Central memory CD4-positive, alpha-beta T cell (primary cell): ENCODE measurements around the gene USP32.
A peak's percentile ranks its signal among the peaks of the same experiment; 100 is the strongest.
"Not testable (repeated sequence)": the region's sequence is repeated elsewhere in the genome, so short reads cannot be mapped to it uniquely, and the experiment has no call there.

Source experiments
- DNase-seq: peaks from one replicate; pipeline ENCODE4 v3.0.0; 2022
- total RNA-seq, 3 experiments: gene quantifications; one replicate each; lab custom pipeline; 2026; lab: John Stamatoyannopoulos, UW

Gene USP32, protein sequence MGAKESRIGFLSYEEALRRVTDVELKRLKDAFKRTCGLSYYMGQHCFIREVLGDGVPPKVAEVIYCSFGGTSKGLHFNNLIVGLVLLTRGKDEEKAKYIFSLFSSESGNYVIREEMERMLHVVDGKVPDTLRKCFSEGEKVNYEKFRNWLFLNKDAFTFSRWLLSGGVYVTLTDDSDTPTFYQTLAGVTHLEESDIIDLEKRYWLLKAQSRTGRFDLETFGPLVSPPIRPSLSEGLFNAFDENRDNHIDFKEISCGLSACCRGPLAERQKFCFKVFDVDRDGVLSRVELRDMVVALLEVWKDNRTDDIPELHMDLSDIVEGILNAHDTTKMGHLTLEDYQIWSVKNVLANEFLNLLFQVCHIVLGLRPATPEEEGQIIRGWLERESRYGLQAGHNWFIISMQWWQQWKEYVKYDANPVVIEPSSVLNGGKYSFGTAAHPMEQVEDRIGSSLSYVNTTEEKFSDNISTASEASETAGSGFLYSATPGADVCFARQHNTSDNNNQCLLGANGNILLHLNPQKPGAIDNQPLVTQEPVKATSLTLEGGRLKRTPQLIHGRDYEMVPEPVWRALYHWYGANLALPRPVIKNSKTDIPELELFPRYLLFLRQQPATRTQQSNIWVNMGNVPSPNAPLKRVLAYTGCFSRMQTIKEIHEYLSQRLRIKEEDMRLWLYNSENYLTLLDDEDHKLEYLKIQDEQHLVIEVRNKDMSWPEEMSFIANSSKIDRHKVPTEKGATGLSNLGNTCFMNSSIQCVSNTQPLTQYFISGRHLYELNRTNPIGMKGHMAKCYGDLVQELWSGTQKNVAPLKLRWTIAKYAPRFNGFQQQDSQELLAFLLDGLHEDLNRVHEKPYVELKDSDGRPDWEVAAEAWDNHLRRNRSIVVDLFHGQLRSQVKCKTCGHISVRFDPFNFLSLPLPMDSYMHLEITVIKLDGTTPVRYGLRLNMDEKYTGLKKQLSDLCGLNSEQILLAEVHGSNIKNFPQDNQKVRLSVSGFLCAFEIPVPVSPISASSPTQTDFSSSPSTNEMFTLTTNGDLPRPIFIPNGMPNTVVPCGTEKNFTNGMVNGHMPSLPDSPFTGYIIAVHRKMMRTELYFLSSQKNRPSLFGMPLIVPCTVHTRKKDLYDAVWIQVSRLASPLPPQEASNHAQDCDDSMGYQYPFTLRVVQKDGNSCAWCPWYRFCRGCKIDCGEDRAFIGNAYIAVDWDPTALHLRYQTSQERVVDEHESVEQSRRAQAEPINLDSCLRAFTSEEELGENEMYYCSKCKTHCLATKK (N-terminal part only)
- total RNA-seq = 48.9 to 67.7 (median 64.1) reads per million in 3 experiments

DNA sequence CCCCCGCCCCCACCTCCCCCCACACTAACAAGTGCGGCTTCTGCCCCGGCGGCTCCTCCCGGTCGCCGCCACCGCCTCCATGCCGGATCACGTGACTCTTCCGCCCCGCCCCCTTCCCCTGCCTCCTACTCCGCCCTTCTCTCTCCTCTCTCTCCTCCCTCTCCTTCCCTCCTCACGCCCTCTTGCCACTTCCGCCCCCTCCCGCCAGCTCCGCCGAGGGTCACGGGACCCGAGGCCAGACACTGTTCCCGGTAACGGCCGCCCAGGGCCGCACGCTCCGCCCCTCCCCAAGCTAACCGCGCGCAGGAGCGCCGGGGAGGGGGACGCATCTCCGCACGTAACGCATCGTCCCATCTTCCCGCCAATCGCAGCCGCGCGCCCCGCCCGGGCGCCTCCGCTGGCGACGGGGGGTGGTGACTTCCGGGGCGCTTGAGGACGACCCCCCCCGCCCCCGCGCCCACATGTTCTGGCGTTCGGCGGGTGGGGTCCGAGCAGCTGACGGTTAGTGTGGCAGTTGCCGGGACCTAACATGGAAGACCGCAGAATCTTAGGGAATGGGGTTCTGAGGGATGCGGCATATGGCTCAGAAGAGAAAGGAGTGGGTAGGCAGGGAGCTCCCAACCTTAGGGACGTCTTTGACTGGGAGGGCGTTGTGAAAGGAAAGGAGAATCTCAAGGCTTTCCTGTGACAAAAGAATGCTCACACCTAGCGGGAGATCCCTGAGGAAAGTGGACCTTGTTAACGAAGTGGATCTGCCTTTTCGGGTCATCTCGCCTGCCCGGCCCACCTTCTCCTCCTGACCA lies at the start of gene USP32:
Gene USP32 (minus strand): TSS at position 92 of the 803 bp plus-strand sequence. CDS start 194 bp downstream, outside the sequence.
- peak; percentile 97 for DNase-seq

DNA sequence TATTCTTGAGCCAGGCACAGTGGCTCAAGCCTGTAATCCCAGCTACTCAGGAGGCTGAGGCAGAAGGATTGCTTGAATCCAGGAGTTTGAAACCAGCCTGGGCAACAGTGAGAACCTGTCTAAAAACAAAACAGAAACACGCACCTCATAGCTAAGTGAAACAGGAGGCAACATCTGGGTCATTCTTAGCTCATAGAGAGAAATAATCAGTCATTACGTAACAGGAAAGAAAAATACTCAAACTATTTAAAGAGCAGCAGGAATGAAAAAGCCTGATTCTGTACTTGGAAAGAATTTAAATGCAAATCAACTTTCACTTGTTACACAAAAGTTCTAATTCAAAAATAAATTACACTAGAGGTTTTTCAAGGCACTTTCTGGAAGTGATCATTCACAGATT lies 47.6 kb upstream of the USP32 start:
- DNase-seq = no peak

DNA sequence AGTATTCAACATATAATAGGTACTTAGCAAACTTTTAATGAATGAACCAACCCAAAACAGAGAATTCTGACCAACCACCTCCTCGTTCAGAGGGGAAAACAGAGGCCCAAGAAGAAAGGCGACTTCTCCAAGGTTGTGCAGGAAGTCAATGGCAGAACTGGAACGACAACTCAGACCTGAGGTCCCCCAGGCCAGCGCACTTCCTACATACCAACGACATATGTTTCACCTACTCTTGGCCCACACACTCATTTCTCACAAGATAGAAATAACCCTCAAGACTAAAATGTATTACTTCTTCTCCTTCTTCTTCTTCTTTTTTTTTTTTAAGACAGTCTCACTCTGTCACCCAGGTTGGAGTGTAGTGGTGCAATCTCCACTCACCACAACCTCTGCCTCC lies 44.7 kb upstream of the USP32 start:
- DNase-seq = no peak

DNA sequence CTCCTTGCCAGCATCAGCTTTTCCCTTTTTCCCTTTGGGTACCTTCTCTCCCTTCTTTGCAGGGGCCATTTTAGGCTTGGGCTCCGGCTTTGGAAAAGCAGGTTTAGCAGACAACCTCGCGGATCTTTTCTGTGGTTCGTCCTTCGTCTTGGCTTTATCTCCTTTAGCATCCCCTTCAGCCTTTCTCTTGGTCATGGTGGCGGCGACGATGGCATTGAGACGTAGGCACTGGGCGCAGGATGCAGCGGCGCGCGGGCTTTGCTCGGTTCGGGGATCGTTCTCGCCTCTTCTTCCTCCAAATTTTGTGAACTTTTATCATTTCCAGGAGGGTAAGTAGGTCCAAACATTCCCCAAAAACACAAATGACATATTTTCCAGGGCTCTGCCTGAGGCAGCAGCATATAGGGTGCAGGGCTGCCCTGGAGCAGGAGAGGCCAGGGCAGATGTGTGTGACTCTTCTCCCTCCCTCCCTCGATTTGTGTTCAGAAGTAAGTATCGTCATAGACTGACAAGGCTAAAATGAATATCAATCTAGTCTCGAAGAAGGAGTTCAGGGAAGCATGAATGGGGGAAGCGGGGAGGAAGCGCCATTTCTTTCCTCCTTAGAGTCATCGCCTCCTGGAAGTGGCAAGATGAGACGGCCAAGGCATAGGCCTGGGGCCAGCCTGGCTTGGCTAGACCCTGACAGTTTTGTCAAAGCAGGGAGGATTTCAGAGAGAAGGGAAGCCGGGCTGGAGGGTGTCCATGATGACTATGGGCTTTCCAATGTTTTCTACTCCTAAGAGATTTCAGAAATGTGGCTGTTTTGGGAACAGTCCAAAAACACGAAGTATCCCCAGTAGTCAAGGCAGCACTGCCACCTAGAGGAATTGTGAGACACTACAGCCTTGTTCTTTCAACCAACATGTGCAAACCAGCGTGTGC lies 43.6 kb upstream of the USP32 start:
- peak; percentile 57 for DNase-seq

DNA sequence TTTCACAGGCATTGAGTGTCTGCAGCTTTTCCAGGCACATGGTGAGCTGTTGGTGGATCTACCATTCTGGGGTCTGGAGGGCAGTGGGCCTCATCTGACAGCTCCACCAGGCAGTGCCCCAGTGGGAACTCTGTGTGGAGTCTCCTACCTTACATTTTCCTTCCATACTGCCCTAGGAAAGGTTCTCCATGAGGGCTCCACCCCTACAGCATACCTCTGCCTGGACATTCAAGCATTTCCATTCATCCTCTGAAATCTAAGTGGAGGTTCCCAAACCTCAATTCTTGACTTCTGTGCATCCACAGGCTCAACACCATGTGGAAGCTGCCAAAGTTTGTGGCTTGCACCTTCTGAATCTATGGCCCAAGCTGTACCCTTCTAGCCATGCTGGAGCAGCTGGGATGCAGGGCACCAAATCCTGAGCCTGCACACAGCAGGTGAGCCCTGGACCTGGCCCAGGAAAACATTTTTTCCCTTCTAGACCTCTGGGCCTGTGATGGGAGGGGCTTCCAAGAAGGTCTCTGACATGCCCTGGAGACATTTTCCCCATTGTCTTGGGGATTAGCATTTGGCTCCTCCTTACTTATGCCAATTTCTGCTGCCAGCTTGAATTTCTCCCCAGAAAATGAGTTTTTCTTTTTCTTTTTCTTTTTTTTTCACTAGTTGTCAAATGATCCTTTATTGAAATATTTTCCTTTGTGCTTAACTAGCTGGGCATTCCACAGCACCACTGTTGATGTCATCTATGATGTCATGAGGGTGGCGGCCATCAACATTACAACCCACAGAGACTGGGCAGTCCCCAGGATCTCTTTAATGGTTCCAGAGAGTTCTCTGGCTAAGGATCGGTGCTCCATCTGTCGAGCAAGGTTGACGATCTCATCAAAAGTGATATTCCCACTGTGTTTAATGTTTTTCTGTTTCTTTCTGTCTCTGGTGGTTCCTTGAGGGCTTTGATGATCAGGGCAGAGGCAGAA lies 41.4 kb upstream of the USP32 start:
- DNase-seq = not testable (repeated sequence)

DNA sequence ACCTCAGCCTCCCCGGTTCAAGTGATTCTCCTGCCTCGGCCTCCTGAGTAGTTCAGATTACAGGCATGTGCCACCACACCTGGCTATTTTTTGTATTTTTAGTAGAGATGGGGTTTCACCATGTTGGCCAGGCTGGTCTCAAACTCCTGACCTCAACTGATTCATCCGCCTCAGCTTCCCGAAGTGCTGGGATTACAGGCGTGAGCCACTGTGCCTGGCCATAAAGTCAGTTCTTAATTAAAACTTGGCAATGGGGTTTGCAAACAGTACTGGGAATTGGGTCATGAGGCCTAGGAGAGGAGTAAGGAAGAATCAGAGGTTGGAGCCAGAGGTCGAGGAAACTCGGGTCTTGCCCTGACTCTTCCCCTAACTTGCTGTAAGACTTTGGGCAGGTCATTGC lies 38.6 kb upstream of the USP32 start:
- not testable (repeated sequence) for DNase-seq

DNA sequence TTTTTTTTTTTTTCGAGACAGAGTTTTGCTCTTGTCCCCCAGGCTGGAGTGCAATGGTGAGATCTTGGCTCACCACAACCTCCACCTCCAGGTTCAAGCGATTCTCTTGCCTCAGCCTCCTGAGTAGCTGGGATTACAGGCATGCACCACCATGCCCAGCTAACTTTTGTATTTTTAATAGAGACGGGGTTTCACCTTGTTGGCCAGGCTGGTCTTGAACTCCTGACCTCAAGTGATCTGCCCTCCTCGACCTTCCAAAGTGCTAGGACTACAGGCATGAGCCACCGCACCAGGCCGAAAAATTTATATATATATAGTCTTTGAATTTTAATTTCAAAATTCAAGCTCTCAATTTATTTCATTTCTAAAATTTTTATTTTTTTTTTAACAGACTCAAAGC lies 36.6 kb upstream of the USP32 start:
- not testable (repeated sequence) for DNase-seq

DNA sequence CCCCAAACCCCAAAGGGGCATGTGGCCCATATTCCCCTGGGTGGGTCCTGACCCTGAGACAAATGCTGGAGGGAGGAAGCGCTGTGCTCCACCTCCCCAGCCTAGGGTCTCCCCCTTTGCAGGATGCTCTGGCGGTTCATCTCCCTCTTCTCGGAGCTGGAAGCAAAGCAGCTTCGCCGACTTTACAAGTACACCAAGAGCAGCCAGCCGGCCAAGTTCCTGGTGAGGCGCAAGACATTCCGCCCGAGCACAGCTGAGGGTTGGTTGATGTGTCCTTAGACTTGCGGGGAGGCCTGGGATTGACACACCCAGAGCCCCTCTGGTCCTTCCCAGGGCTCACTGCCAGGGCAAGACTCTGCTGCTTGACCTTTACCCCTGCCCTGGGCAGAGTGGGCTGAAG lies 34.7 kb upstream of the USP32 start:
- no peak for DNase-seq

DNA sequence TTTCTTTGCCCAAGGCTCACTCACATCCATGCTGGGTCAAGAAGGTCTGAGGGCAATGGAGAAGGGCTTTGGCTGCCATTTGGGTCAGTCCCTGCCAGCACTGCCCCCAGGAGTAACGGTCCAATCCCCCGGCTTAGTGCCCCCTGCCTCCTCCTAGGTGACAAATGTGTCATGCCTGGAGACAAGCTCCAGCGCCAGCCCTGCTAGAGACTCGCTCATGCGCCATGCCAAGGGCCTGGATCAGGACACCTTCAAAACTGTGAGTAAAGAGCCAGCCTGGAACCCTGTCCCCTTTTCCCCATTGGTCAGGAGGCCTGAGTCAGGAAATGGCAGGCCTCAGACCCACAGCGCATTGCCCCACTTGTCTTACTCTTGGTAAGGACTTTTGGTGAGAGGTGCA lies 33.7 kb upstream of the USP32 start:
- DNase-seq = no peak

DNA sequence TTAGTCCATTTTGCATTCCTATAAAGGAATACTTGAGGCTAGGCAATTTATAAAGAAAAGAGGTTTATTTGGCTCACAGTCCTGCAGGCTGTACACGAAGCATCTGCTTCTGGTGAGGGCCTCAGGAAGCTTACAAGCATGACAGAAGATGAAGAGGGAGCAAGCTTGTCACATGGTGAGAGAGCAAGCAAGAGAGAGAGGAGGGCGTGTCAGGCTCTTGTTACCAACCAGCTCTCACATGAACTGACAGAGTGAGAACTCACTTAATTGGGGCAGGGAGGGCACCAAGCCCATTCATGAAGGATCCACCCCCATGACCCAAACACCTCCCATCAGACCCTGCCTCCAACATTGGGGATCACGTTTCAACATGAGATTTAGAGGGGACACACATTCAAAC lies 31.9 kb upstream of the USP32 start:
- no peak for DNase-seq

DNA sequence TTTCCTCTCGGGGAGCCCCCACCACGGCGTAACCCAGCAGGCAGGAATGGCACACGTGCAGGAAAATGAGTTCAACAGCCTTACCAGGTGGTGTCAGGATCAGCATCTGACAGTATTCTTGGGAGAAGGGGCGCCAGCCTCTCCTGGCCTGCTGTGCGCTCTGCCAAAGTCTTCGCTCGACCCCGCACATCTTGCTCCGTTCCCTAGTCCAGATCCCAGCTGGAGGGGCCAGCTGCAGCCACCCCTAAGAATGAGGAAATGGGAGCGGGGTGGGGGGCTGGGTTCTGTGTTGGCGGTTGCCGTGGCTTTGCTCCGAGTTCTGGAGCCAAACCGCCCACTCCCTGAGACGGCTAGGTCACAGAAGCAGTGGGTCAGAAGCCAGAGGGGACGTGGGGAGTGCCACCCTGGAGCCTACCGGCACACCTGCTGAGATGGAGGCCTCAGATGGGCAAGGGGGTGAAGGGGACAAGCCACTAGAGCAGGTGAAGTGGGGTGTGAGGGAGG lies 30.3 kb upstream of the USP32 start, which contains the start of gene CHCT1:
Gene CHCT1 (plus strand): TSS at position 328 of the 504 bp plus-strand sequence. CDS start 104 bp downstream, at position 432.
- no peak for DNase-seq

DNA sequence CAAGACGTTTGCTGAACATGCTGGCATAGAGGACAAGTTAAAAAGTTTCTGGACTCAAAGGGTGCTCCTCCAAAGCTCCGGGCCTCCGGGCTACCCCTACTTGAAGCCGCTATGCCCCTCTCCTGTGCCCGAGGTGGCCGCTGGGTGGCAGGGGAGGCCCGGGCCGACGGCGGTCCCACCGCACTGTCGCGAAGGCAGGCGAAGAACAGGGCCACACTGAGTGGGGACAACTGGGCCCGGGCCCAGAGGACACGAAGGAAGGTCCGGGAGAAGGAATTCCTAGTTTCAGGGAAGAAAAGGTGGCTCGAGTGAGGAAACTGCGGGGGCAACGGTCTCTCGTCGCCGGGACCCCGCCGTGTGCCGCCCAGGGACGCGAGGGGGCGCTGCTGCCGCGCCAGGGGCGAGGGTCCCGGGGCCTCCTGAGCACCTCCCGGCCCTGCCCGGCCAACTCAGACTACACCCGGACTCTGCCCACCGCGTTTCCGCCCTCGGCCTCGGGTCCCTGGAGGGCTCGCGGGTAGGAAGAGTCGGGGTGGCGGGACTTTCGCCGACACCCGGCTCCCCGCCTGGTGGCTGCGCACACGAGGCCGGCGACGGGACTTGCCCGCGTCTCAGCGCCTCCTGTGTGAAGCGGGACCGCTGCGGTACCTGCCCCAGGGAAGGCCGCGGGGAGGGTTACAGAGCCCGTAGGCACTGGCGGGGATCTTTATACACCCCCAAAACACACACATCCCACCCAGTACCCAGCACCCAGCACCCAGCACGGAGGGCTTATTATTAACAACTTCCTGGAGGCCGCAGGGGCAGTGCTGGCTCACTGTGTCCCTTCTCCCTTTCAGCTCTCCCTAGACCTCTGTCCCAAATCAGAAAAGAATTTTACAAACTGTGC lies 29.6 kb upstream of the USP32 start:
- peak; percentile 59 for DNase-seq

DNA sequence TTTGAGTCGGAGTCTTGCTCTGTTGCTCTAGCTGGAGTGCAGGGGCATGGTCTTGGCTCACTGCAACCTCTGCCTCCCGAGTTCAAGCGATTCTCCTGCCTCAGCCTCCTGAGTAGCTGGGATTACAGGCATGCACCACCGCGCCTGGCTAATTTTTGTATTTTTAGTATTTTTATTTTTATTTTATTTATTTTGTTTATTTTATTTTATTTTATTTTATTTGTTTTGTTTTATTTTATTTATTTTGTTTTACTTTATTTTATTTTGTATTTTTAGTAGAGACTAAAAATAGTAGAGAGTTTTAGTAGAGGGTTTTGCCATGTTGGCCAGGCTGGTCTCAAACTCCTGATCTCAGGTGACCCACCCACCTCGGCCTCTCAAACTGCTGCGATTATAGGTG lies 27.9 kb upstream of the USP32 start:
- not testable (repeated sequence) for DNase-seq

DNA sequence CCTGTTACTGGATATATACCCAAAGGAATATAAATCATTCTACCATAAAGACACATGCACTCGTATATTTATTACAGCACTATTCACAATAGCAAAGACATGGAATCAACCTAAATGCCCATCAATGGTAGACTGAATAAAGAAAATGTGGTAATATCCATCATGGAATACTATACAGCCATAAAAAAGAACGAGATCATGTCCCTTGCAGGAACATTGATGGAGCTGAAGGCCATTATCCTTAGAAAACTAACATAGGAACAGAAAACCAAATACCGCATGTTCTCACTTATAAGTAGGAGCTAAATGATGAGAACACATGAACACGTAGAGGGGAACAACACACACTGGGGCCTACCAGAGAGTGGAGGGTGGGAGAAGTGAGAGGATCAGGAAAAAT lies 27.1 kb upstream of the USP32 start:
- DNase-seq = not testable (repeated sequence)

DNA sequence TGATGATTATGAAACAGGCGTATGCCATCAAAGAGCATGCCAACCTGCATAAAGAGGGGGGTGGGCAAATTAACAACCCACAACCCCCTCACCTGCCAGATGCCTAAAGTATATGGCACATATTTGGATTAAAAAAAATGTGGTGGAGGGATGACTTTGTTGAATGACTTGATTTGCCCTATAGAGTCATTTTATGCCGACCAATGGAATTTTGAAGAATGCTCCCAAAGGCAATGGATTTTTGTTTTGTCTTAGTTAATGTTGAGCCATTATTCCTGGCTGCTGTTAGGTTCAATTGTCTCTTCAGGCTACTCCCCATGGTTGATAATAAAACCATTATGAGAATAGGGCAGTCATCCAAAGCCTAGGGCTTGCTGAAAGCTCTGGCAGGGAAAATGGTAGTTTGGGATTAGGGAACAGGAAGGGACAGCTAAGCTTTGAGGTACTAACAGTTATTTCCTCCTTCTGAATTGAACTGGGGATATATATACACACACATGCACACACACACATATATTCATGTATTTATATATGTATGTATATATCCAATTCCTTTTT lies 24.5 kb upstream of the USP32 start:
- no peak for DNase-seq

DNA sequence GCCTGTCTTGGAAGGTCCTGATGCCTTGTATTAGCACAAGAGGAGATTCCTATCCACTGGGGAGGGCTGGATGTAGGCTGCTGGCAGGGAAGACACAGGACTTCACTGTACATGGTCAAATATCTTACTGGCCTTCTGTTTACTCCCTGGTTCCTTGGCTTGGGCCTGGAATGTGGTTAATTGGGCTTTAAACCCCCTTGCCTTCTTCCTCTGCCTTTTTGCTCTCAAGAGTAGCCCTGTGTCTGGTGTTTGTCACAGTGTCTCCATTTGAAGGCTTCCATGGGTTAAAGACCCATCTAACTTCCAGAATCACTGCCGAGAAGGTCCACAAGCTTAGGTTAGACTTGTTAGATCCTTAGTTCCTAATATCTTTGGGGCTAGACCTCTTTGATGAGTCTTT lies 23.2 kb upstream of the USP32 start:
- no peak for DNase-seq

DNA sequence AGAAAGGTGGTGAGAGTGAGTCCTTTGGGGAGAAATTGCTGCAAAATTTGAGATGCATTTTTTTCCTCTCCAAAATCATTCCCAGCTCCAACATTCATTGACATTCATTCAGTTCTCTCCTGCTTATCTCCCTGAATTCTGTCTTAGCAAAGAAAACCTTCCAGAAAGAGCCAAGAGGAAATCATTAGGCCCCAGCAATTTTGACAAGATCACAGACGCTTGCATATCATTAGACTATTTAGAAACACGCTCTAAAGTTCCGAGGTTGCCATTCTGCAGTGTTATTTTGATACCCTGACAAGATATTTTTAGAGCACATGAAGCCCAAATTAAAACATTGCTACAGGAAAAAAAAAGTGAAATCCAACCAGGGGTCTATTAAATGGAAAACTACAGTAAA lies 20.8 kb upstream of the USP32 start:
- DNase-seq = no peak

DNA sequence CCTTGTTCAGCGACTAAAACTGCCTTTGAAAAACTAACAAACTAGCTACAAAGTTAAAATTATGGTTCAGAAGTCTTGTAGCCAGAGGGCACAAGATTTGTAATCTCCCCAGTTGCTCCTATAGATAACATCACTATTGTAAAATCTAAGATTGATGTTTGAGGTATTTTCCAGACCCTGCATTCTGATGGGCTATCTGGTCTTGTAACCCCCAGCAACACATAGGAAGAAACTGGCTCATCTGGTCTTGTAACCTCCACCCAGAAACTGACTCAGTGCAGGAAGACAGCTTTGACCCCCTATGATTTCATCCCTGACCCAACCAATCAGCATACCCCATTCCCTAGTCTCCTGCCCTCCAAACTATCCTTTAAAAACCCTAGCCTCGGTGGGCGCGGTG lies 18.1 kb upstream of the USP32 start:
- DNase-seq = no peak
